ENCODE data around the gene GALNS. TPM values are rescaled to one million over a fixed set of nuclear protein-coding genes. Genes with fewer than 3 reads are reported as not detected.

Gene GALNS
- total and polyA plus RNA-seq, 2 of the 13 experiments (the other 11 are each of a cell fraction or from before 2014, with no cell fraction given), result 9.2 to 9.8 TPM

- 0 out of 2 replicates have a peak, but pooled peaks have one; percentile 35 for TF ChIP-seq ZNF678 (CRISPR knock-in tag; IDR thresholded peaks at IDR 0.05)
- peak; percentile 87; the same call in 1 of the 2 replicates for TF ChIP-seq ZNF552 (CRISPR knock-in tag; IDR thresholded peaks at IDR 0.05; ENCODE audit: borderline replicate concordance)
- no peak; the same call in 1 of the 2 replicates for TF ChIP-seq HMG20B (CRISPR knock-in tag; conservative IDR thresholded peaks at IDR 0.05)
- peak; percentile 68 for TF ChIP-seq AGO2 (optimal IDR thresholded peaks at IDR 0.05; ENCODE audit: low read depth, low read length)
- peak; percentile 82 for TF ChIP-seq HINFP (CRISPR knock-in tag; IDR thresholded peaks at IDR 0.05; ENCODE audit: low read depth)
- TF ChIP-seq ZBTB49 (CRISPR knock-in tag; IDR thresholded peaks at IDR 0.05; ENCODE audit: borderline replicate concordance), result no peak
- TF ChIP-seq ZNF674 (CRISPR knock-in tag; IDR thresholded peaks at IDR 0.05; ENCODE audit: low read depth), result peak; percentile 76; the same call in 1 of the 2 replicates
- no peak for TF ChIP-seq ZNF878 (CRISPR knock-in tag; IDR thresholded peaks at IDR 0.05)
- no peak for TF ChIP-seq ZNF503 (CRISPR knock-in tag; IDR thresholded peaks at IDR 0.05)
- no peak for TF ChIP-seq HNRNPH1 (optimal IDR thresholded peaks at IDR 0.05; ENCODE audit: low read depth, low read length)
- peak; percentile 42; the same call in 1 of the 2 replicates for TF ChIP-seq KDM1A (CRISPR knock-in tag; IDR thresholded peaks at IDR 0.05)
- TF ChIP-seq AHR (CRISPR knock-in tag; IDR thresholded peaks at IDR 0.05), result peak; percentile 80; the same call in 1 of the 2 replicates
- peak; percentile 33 for TF ChIP-seq SKI (IDR thresholded peaks at IDR 0.05; ENCODE audit: partially characterized antibody)
- TF ChIP-seq MED8 (CRISPR knock-in tag; IDR thresholded peaks at IDR 0.05; ENCODE audit: insufficient replicate concordance), result peak; percentile 53
- TF ChIP-seq ZBTB26 (CRISPR knock-in tag; IDR thresholded peaks at IDR 0.05; ENCODE audit: borderline replicate concordance), result peak; percentile 56; the same call in 1 of the 2 replicates
- TF ChIP-seq PBX3 (CRISPR knock-in tag; IDR thresholded peaks at IDR 0.05; ENCODE audit: borderline replicate concordance), result 0 out of 2 replicates have a peak, but pooled peaks have one; percentile 47
- peak; percentile 99 for TF ChIP-seq HMGXB4 (CRISPR knock-in tag; IDR thresholded peaks at IDR 0.05; ENCODE audit: borderline replicate concordance in 1 of 2, low read depth in 1 of 2)
Measured at GRCh38 chr16:88785106-88785924, 71.4 kb downstream of the GALNS start, which contains the start of gene PIEZO1 (continued).
